HEK293T (cell line): ENCODE data around the gene ZNF205.

Experiments used
- ARNT ChIP-seq: fragments of 450-650 bp; IDR thresholded peaks from 2 replicates; pipeline ENCODE4 v1.6.1; 2017; ENCODE audit warnings: mild to moderate bottlenecking
- BHLHE40 ChIP-seq: fragments of 450-650 bp; IDR thresholded peaks from 2 replicates; pipeline ENCODE4 v1.6.1; 2016; ENCODE audit warnings: mild to moderate bottlenecking, moderate library complexity, borderline replicate concordance
- ELF4 ChIP-seq: fragments of 450-650 bp; IDR thresholded peaks from 2 replicates; pipeline ENCODE4 v1.6.1; 2017; ENCODE audit warnings: antibody characterized with exemption
- FOXA1 ChIP-seq: fragments of 450-650 bp; IDR thresholded peaks from 2 replicates; pipeline ENCODE4 v1.6.1; 2016; ENCODE audit warnings: mild to moderate bottlenecking
- FOXK2 ChIP-seq: fragments of 450-650 bp; IDR thresholded peaks from 2 replicates; pipeline ENCODE4 v1.6.1; 2016; ENCODE audit warnings: mild to moderate bottlenecking
- FOXM1 ChIP-seq: fragments of 450-650 bp; IDR thresholded peaks from 2 replicates; pipeline ENCODE4 v1.6.1; 2017; ENCODE audit warnings: mild to moderate bottlenecking, borderline replicate concordance
- NFRKB ChIP-seq: fragments of 450-650 bp; IDR thresholded peaks from 2 replicates; pipeline ENCODE4 v1.6.1; 2016; ENCODE audit warnings: mild to moderate bottlenecking, moderate library complexity
- SP1 ChIP-seq: fragments of 450-650 bp; IDR thresholded peaks from 2 replicates; pipeline ENCODE4 v1.6.1; 2017
- SUZ12 ChIP-seq: fragments of 450-650 bp; IDR thresholded peaks from 2 replicates; pipeline ENCODE4 v1.6.1; 2016; ENCODE audit warnings: mild to moderate bottlenecking
- TARDBP ChIP-seq: fragments of 450-650 bp; IDR thresholded peaks from 2 replicates; pipeline ENCODE4 v1.6.1; 2016
- ZNF384 ChIP-seq: fragments of 450-650 bp; IDR thresholded peaks from 2 replicates; pipeline ENCODE4 v1.6.1; 2016
- TF ChIP-seq, protein P1 (sequence below): fragments of 450-650 bp; IDR thresholded peaks from 2 replicates; pipeline ENCODE4 v1.6.1; 2016

DNA sequence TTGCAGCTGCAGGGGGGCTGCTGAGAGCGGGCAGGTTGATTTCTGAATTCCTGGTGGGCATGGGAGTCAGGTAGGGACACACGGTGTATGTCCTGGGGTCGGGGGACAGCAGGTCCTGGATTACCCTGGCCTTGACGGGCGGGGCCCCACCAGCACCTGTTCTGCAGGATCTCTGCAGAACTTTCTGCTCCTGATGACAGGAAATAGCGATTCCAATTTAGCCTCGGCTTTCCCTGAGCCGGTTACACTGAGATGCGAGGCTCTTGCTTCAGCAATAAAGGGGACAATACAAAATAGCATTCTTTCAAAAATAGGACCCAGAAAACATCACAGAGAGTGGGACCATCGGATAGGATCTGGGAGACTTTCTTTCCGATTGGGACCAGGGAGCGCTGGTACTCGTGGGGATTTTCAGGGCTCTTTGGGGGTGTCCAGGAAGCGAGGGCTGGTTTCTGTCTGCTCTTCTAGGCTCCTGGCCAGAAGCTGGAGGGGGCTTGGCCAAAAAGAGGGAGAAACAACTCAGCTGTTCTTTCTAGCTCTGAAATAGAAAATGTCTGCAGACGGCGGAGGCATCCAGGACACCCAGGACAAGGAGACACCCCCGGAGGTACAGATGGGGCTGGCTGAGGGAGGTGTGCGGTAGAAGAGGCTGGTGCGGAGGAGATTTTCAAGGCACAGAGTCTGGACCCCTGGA, 642 bp downstream of the ZNF205 start:
- no peak for TF ChIP-seq ZNF384
- TF ChIP-seq, protein P1, sequence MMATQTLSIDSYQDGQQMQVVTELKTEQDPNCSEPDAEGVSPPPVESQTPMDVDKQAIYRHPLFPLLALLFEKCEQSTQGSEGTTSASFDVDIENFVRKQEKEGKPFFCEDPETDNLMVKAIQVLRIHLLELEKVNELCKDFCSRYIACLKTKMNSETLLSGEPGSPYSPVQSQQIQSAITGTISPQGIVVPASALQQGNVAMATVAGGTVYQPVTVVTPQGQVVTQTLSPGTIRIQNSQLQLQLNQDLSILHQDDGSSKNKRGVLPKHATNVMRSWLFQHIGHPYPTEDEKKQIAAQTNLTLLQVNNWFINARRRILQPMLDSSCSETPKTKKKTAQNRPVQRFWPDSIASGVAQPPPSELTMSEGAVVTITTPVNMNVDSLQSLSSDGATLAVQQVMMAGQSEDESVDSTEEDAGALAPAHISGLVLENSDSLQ, result no peak
- TF ChIP-seq ELF4, result no peak
- TF ChIP-seq SP1, result no peak
- TF ChIP-seq NFRKB, result no peak
- no peak for TF ChIP-seq FOXK2
- no peak for TF ChIP-seq SUZ12
- TF ChIP-seq FOXA1, result no peak
- no peak for TF ChIP-seq BHLHE40
- no peak for TF ChIP-seq FOXM1
- no peak for TF ChIP-seq ARNT
- no peak for TF ChIP-seq TARDBP
